HG02798 (cell line): Measurements from ENCODE around the gene CXorf49.
"Not testable (repeated sequence)": the region's sequence is repeated elsewhere in the genome, so short reads cannot be mapped to it uniquely, and the experiment has no call there.

Experiments used
- ATAC-seq: cut with Tn5 transposase; IDR thresholded peaks from one replicate; pipeline ENCODE4 v1.9.1; 2021; ENCODE audit warnings: mild to moderate bottlenecking; ENCODE audit not compliant: unreplicated experiment, poor library complexity

CXorf49 gene

DNA sequence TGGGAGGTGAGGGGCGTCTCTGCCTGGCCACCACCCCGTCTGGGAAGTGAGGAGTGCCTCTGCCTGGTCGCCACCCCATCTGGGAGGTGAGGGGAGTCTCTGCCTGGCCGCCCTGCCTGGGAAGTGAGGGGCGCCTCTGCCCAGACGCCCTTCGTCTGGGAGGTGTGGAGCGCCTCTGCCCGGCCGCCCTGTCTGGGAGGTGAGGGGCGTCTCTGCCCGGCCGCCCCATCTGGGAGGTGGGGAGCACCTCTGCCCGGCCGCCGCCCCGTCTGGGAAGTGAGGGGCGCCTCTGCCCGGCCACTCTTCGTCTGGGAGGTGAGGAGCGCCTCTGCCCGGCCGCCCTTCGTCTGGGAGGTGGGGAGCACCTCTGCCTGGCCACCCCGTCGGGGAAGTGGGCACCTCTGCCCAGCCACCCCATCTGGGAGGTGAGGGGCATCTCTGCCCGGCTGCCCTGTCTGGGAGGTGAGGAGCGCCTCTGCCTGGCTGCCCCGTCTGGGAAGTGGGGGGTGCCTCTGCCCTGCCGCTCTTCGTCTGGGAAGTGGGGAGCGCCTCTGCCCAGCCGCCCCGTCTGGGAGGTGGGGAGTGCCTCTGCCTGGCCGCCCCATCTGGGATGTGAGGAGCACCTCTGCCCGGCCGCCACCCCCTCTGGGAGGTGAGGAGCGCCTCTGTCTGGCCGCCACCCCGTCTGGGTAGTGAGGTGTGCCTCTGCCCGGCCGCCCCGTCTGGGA, 41.9 kb downstream of the CXorf49 start:
- ATAC-seq: not testable (repeated sequence)

- not testable (repeated sequence) for ATAC-seq
Measured at GRCh38 chrX:71675636-71676035, 42.4 kb downstream of the CXorf49 start.

DNA sequence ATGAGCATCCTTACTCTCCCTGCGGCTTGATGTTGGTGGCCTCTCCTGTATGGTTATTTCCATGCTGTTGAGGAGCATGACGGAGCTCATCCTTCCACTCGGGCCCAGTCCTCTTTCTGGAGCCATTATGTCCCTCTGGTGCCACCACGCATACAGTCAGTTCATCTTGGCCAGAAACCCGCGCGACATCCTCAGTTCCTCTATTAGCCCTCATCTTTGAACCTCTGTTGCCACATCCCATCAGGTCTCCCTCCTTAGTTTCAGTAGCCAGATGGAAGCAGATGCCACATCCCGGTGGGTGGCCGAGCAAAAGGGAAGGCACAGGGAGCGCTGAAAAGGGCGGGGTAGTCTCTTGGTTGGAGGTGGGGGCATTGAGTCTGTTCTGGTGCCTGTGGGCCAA, 46.1 kb downstream of the CXorf49 start:
- ATAC-seq: no peak

GRCh38 chrX:71671043-71671780, 46.9 kb downstream of the CXorf49 start:
- ATAC-seq: no peak

- ATAC-seq: not testable (repeated sequence)
Measured at GRCh38 chrX:71669947-71670346, 48.1 kb downstream of the CXorf49 start.

DNA sequence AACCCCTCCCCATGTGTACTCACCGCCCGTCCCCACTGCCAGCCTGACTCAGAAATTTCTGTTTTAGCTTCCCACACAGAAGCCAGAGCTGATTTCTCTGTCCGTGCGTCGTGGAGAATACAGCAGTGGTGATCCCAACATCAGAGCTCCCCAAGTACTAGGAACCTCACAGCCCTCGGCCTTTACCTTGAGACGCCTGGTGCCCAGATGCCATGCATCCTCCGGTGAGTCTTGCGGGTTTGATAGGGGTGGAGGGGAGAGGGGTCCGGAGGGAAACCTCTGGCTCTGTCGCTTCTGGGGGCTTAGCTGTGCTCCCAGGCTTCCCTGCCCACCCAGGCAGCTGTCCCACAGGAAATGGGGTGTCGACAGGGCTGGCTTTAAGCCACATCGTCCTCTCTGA, 48.6 kb downstream of the CXorf49 start:
- ATAC-seq: no peak

DNA sequence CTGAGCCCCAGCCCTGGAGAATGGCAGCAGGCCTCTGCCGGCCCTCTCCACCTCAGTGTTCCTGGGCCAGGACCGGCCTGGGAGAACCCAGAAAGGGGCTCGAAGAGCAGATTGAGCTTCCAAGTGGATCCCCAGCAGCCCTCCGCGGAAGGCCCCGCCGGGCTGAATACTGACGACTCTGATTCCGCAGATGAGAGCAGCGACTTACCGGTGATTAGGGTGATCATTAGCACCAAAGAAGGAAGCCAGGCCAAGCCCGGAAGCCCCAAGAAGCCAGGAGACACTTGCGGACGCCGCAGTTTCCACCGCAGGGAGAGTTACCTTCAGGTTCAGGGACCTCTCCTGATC, 49.9 kb downstream of the CXorf49 start:
- no peak for ATAC-seq

GRCh38 chrX:71667328-71668247, 50.5 kb downstream of the CXorf49 start, which contains the start of gene LOC101059915:
LOC101059915 (plus strand) TSS chrX:71667546.
- no peak for ATAC-seq

DNA sequence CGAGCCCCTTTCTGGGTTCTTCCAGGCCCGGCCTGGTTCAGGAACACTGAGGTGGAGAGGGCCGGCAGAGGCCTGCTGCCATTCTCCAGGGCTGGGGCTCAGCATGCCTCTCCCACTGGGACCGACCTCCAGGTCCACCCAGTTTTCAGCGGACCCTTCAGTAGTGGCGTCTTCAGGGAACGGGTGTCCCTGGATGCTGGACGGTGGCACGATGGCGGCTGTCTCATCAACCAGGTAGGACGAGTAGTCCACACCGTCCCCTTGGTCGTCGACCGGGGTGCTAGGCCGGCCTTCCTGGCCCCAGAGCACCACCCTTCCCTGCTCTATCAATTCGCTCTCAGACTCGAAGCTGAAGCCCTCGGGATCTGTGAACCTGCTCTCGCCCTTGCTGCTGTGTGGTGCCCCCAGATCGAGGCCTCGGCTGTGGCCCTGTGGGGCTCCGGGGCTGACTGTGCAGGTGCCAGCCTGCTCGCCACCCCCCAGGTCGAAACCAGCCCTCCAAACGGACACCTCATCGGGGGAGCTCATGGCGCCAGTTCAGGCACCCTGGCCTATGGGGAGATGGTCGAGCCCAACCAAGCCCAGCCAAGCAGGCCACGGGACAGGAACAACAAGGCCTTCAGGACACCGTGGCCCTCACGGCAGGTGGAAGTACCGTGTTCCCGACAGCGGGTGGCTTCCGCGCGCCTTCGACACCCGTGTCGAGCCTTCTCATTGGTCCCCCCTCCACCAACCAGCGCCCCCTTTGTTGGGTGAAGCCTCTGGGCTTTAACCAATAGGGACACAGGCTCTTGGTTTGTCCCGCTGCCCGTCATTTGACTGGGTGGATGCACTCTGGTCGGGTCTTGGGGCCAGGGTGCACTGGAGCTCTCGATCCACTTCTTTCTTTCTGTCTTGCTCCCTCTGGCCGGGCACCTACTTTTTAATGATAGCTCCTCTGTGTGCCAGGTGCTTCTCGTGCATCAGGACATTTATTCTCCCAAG, 51.6 kb downstream of the CXorf49 start:
- no peak for ATAC-seq

DNA sequence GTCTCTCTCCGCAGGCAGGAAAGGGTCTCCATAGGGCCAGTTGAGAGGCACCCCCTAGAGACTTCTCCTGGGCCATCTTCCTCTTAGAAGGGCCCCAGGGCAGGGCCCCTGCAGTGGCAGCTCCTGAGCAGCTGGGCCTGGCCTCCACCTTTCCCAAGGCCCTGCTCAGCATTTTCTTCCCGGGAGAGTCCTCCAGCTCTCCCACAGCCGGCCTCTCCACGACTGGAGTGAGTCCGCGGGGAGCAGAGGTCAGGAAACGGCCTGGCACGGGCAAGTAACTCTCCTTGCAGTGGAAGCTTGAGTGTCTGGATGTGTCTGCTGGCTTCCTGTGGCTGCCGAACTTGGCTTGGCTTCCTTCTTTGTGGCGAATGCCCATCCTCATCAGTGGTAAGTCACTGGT, 52.3 kb downstream of the CXorf49 start:
- no peak for ATAC-seq

DNA sequence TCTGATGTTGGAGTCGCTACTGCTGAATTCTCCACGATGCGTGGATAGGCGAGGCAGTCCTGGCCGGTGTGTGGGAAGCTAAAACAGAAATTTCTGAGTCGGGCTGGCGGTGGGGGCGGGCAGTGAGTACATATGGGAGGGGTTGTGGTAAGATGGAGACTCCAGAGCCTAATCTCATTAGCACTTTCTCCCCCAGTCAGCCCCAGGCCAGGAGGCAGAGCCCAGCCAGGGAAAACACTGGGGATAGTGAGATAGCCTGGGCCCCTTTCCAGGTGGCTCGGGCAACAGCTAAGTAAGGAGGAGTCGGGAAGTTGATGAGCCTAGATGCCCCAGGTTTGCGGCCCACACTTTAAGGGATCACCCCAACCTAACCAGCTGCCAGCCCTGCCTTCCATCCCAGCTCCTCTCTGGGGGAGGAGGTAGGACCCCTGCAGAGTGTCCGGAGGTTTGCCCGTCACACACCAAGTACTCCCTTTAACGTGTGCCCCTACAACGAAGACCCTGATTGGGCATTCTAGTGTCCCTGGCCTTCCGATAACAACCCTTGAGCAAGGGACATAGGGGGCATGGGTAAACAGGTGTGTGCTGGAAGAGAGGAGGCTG, 53.1 kb downstream of the CXorf49 start:
- ATAC-seq: no peak
